IPS-NIHi7 (cell line): ENCODE results near the gene MRPS12.
"Not testable (repeated sequence)": the region's sequence is repeated elsewhere in the genome, so short reads cannot be mapped to it uniquely, and the experiment has no call there.

Source experiments
- DNase-seq: peaks from one replicate; pipeline ENCODE4 v3.0.0; 2012; ENCODE audit warnings: mixed read lengths; ENCODE audit errors: extremely low spot score

The MRPS12 gene

DNA sequence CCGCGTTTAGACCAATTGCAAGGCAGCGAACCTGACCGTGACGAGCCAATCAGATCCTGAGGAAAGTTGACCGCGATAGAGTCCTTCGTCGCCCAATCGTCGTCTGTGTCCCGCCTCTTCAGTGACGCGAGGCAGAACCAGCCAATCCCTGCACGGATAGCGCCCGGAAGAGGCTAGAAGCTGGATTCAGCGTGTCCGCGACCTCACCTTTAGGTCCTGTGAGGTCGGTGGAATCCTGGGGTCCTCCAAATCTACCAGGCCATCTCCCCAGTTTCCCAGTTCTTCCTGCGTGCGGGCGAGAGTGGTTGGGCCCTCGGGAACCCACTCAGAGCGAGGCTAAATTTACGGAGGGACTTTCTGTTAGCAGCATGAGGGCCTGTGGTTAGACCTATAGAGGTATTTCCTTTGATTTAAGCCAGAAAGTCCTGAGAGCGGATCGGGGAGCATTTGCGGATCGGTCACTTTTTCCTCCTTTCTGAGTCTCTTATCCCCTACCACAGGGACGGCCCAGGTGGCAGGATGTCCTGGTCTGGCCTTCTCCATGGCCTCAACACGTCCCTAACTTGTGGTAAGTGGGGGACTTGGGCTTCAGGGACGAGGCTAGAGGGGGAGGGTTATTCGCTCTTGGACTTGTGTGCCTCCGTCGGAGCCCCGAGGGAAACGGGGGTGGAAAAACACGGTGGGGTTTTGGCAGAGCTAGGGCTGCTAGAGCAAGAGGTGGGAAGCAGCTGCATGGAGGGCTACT, at the start of gene MRPS12:
Gene MRPS12, plus strand, starts transcription at position 169 of the 745 bp plus-strand sequence. Its CDS starts 351 bp downstream, at position 520.
- peak; percentile 99 for DNase-seq

DNA sequence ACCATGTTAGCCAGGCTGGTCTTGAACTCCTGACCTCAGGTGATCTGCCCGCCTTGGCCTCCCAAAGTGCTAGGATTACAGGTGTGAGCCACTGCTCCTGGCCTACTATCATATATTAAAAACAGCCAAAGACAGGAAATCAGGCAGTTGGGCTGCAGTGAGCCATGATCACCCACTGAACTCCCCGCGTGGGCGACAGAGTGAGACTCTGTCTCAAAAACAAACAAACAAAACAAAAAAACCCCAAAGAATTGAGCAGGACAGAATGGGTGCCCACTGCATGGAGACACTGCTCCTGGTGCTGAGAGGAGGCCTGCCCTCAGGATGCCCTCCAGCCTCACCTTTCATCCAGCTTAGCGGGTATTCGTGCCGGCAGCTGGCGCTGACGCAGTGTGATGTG, 47.5 kb upstream of the MRPS12 start:
- DNase-seq: no peak

DNA sequence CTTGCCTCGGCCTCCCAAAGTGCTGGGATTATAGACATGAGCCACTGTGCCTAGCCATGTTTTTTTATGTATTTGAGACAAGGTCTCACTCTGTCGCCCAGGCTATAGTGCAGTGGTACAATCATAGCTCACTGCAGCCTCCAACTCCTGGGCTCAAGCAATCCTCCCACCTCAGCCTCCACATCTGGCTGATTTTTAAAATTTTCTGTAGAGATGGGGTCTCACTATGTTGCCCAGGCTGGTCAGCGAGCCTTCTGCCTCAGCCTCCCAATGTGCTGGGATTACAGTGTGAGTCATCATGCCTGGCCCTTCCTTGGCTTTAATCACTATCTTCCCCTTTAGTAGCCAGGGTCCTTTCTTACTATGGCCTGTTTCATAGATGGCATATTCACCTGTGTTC, 46.1 kb upstream of the MRPS12 start:
- DNase-seq: not testable (repeated sequence)

DNA sequence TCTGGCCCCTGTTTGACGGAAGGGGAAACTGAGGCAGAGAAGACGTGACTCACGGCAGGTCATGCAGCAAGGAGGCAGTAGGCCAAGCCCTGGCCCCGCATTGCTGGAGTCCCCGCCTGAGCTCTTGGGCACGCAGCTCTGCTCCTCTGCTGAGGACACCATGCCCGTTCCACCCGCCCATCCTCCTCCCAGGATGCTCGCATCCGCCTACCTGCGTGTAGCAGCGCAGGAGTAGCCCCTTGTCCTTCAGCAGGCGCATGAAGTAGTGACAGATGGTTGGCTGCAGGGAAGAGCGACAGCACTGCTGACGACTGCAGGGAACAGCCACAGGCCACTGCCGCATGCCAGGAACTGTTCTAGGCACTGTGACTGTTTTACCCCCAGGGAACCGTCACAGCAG, 41.9 kb upstream of the MRPS12 start:
- DNase-seq: no peak

DNA sequence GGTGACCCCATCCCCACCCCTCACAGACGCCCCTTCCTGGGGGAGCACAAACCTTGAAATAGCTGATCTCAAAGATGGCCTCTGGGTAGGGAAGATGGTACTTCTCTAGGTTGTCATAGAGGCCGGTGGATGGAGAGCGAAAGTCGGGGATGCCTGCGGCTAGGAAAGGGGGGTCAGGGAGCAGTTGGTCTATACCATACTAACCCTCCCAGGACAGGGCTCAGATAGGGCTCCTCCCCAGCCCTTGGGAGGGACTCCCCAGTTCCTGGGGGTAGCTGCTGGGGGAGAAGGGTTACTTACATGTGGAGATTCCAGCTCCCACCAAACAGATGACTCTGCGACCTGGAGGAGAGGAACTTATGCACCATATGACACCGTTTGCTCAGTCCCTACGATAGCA, 40.9 kb upstream of the MRPS12 start:
- DNase-seq: no peak

DNA sequence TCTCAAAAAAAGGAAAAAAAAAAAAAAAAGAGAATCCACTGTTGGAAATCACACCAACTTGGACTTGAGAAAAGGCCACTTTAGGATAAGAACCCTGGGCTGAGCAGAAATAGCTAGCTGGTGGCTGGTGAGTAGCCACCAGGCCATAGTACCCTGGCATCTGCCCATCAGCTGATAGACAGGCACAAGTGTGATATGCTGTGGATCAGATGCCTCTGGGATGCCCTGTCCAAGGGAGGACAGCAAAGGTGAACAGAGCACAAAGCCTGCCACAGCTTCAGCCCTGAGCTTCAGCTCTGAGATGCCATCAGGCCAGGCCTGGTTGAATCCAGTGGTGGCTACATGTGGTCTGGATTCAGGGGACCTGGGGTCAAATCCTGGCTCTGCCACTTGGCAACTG, 40.1 kb upstream of the MRPS12 start:
- DNase-seq: no peak

DNA sequence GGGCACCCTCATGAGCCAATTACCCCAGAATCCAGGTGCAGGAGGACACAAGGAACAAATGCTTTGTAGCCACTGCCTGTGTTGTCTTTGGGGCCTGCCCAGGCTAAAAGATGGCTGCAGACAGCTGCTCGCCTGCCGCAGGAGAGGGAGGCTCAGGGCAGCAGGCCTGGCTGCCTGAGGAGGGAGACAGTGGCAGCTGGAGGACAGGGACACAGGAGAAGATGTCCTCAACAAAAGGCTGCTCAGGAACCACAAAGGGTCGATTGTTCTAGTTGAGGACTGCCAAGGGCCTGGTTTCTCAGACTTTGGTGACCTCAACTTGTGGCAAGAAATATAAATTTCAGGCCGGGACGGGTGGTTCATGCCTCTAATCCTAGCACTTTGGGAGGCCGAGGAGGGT, 39.0 kb upstream of the MRPS12 start:
- DNase-seq: no peak

DNA sequence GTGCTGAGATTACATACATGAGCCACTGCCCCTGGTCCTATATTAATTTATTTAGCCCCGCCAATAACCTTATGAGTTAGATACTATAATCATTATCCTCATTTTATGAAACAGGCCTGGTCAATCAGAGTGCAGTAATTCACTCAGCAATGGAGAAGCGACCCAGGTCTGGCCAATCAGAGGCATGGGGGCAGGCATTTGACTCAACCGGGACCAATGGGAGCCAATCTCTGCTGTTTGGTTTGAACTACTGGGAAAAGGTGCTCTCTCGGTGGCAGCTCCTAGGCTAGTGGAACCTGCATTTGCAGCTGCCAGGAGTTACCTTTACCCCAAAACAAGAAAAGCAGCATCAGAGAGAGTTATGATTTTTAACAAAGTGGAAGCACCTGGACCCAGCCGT, 37.9 kb upstream of the MRPS12 start:
- no peak for DNase-seq

DNA sequence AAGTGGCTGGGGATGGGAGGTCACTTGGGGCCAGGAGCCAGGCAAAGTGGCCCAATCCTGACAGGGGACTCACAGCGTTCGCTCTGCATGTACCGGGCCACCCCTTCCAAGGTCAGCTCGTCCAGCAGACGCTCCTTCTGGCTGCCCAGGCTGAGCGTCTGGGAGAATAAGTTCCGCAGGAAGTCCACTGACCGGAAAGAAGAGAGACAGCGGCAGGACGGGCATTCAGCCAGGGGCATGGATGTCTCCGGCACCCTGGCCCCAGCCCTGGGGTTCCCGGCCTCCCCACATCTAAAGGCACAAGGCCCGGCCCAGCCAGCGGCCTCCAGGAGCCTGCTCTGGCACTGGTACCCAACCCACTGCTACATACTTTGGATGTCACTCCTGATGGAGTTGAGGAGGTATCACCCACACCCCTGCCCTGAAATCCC, 37.4 kb upstream of the MRPS12 start:
- DNase-seq: no peak

DNA sequence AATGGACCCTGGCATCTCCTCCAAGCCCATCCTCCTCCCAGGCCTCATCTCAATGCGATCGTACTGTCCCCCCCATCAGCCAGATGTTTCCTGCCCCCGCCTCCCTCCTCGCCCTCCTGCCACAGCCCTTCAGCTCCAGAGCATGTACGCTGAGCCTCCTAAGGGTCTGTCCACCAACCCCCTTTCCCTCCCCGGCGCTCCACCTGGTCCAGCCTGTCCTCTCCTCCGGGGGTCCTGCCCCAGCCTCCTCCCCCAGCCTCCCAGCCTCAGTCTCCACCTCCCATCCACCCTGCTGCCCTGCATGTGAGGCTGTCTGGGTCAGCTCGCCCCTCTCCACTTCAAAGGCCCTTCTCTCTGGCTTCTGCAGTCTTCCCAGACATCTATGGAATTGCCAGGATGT, 35.8 kb upstream of the MRPS12 start:
- DNase-seq: no peak

DNA sequence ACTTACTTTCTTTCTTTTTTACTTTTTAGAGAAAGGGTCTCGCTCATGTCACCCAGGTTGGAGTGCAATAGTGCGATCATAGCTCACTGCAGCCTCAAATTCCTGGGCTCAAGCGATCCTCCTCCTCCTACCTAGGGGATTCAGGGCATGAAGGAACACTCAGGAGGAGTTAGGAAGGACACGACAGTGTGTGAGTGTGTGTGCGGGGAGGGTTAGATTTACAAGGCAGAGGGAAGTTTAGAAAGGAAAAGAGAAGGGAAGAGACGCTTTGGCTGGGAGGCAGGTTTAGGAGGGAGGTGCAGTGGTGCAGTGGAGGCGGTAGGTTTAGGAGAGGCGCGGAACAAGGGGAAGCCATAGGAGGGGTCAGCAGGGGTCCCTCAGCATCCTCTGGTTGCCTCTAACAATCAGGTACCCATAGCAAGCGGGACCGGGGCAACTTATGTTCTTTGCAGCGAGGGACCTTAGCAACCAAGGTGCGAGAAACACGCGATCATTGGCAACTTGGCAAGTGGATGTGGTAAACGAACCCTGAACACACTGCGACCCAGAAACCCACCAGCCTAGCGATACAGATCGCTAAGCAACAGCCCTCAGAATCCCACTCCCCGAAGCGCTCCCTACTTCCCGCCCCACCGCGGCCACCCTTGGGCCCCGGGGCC, 31.8 kb upstream of the MRPS12 start:
- DNase-seq: no peak

DNA sequence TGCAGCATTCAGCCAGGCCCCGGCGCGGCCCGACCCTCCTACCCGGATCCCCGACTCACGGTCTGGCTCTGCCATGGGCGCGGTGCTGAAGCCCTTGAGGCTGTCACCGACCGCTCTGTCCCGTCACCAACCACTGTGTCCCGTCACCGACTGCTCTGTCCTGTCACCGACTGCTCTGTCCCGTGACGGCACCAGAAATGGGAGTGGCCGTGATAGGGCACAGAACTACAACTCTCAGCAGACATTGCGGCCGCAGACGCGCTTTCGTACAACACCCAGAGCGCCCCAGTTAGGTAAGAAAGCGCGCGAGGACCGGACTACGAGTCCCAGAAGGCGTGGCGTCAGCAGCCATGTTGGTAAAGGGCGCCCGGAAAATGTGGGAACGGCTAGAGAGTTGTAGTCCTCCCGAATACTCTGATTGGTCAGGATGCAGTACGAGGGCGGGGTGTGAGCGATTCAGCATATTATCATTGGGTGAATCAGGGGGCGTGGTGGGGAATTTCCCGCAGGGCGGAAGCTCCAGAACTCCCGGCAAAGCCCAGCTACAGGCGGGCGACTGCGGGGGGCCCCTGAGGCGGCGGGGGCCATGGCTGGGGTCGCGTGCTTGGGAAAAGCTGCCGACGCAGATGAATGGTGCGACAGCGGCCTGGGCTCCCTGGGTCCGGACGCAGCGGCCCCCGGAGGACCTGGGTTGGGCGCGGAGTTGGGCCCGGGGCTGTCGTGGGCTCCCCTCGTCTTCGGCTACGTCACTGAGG, 31.1 kb upstream of the MRPS12 start, which contains the start of the genes NFKBIB and SIRT2:
Gene NFKBIB, plus strand, starts transcription at position 523 of the 755 bp plus-strand sequence. Its CDS starts 64 bp downstream, at position 587.
Gene SIRT2, minus strand, starts transcription at position 172 of the 755 bp plus-strand sequence. Its CDS starts 97 bp downstream, at position 75.
- DNase-seq: peak; percentile 99

DNA sequence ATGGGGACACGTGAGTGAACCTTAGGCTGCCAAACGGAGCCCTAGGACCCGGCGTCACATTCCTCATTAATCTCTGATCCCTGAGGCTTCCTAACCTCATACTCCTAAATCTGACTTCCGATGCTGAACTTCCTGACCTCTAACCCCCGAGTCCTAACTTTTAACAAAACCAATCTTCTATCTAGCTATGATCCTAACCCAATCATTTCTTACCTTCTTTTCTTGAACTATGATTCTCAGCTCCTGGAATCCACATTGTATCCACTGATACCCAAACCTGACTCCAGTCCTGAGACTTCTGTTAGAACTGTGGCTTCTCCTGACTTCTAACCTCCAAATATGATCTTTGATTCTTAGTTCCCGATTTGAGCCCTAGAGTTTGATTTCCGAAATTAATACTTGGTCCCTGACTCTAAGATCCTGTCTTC, 30.5 kb upstream of the MRPS12 start:
- DNase-seq: no peak

DNA sequence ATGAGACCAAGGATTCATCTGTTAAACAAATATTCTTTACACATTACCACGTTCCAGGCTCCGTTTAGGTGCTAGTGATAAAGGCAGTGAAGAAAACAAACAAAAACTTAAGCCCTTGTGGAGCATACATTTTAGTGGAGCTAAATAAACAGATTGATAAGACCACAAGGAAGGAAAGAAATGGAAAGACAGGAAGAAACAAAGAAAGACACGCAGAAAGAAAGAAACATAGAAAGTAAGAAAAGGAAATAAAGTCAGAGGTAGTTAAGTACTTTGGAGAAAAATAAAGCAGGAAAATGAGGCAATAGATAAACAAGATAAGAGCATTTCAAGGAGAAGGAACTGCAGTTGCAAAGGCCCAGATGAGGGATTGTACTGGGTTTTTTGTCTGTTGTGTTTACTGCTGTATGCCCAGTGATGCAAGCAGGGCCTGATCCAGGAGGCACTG, 30.0 kb upstream of the MRPS12 start:
- DNase-seq: no peak

DNA sequence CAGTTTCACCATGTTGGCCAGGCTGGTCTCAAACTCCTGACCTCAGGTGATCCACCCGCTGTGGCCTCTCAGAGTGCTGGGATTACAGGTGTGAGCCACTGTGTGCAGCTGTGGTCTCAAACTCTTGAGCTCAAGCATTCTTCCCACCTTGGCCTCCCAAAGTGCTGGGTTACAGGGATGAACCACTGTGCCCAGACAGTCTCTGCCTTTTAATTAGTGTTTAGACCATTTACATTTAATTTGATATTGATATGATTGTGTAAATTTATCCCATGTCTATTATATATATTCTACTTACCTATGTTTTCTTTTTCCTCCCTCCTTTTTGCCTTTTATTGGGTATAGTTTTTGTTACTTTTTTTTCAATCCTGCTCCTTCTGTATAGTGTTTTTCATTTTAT, 29.1 kb upstream of the MRPS12 start:
- DNase-seq: no peak

DNA sequence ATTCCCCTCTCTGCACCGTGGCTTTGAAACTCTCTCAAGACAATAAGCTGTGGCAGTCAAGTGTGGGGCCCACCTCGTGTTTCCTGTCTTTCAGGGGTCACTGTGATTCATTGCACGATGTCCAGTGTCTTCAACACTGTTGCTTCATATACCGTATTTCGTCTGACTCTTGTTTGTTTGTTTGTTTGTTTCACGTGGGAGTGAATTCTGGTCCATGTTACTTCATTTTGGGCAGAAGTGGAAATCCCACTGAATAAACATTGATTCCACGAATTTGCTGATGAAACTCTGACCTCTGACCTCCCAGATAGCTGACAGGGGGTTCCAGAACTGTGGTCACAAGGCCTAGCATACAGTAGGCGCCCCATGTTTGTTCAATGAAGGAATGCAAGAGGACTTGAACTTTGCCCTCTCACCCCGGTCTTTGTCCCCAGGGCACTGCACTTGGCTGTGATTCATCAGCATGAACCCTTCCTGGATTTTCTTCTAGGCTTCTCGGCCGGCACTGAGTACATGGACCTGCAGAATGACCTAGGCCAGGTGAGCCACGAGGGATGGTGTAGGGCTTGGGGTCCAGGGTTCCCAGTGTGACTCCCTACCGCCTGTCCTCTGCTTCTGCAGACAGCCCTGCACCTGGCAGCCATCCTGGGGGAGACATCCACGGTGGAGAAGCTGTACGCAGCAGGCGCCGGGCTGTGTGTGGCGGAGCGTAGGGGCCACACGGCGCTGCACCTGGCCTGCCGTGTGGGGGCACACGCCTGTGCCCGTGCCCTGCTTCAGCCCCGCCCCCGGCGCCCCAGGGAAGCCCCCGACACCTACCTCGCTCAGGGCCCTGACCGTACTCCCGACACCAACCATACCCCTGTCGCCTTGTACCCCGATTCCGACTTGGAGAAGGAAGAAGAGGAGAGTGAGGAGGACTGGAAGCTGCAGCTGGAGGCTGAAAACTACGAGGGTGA, 25.9 kb upstream of the MRPS12 start:
- no peak for DNase-seq

DNA sequence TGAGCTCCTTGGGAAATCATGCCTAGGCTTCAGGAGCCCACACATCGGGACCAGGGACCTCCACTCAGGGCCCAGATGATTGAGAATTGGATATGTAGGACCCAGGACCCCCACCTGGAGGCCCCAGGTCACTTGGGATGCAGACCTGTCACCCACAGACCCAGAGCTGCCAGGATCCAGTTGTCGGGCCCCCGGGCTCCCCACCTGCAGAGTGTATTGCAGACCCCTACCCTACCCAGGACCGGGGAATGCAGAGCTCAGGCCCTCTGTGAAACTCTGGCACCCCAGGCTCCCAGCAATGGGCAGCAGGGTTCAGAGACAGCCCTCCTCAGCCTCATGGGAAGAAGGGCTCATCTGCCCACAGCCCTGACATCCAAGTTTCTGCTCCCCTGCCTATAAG, 25.1 kb upstream of the MRPS12 start:
- DNase-seq: no peak

DNA sequence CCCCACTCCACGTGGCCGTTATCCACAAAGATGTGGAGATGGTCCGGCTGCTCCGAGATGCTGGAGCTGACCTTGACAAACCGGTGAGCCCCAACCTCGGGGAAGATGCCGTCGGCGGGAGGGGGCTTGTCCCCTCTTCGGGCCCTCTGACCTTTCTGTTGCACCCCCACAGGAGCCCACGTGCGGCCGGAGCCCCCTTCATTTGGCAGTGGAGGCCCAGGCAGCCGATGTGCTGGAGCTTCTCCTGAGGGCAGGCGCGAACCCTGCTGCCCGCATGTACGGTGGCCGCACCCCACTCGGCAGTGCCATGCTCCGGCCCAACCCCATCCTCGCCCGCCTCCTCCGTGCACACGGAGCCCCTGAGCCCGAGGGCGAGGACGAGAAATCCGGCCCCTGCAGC, 23.5 kb upstream of the MRPS12 start:
- no peak for DNase-seq

DNA sequence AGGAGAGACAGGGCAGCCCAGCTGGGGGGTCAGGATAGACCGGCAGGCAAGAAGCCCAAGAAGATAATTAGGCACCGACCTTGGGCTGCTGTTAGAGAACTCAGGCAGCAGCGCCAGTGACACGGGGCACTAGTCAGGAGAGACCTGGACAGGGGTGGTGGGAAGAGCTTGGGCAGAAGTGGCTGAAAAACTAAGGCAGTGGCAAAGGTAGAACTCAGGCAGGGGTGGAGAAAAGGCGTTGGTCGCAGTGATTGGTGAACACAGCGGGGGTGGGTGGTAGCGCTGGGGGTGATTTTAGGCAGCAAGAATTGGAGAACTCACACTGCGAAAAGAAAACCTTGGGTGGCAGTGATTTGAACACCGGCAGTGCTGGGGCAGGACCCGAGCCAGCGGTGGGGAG, 23.1 kb upstream of the MRPS12 start:
- DNase-seq: no peak

DNA sequence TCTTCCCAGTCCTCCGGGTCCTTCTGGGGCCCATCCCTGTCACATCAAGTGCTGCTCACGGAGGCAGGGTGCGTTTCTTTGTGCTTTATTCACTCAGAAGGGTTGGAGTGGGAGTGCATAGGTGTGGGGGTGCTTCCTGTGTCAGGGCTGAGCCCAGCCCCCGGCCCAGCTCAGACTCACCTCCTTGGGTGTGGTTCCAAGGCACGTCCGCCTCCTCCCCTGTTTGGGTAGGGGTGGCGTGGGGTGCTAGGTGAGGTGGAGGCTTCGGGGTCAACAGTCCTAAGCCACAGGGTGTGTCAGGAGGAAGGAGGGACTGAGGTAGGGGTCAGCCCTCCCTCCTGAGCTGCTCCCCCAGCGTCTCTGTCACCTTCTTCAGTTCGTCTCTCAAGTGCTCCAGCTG, 21.8 kb upstream of the MRPS12 start:
- DNase-seq: no peak

DNA sequence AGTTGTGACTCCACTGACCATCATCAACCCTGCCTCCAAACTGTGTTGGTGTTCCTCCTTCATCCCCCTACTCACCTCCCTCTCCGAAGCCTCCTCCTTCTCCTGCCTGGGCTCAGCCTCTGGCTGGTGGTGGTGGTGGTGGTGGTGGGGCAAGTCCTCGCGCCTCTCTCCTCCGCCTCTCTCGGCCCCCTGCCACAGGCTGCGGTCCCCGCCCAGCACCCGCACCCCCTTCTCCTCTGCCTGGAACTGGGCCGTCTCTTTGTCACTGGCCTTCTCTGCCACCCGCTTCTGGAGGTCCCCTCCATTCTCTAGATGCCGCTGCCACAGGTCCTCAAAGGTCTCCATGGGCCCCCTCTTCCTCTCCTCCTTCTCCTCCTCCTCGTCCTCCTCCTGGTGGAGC, 20.3 kb upstream of the MRPS12 start:
- no peak for DNase-seq
